GM18909 (cell line): ENCODE data around the gene SETX.
"Not testable (repeated sequence)": the region's sequence is repeated elsewhere in the genome, so short reads cannot be mapped to it uniquely, and the experiment has no call there.

Experiments used
- ATAC-seq: cut with Tn5 transposase; IDR thresholded peaks from one replicate; pipeline ENCODE4 v1.9.1; 2021; ENCODE audit warnings: mild to moderate bottlenecking; ENCODE audit not compliant: unreplicated experiment, poor library complexity

Gene SETX

GRCh38 chr9:132354637-132355355 lies at the start of gene SETX:
SETX (minus strand) TSS chr9:132354986; CDS start chr9:132349428, 5,558 bp downstream.
- peak; percentile 86 for ATAC-seq

DNA sequence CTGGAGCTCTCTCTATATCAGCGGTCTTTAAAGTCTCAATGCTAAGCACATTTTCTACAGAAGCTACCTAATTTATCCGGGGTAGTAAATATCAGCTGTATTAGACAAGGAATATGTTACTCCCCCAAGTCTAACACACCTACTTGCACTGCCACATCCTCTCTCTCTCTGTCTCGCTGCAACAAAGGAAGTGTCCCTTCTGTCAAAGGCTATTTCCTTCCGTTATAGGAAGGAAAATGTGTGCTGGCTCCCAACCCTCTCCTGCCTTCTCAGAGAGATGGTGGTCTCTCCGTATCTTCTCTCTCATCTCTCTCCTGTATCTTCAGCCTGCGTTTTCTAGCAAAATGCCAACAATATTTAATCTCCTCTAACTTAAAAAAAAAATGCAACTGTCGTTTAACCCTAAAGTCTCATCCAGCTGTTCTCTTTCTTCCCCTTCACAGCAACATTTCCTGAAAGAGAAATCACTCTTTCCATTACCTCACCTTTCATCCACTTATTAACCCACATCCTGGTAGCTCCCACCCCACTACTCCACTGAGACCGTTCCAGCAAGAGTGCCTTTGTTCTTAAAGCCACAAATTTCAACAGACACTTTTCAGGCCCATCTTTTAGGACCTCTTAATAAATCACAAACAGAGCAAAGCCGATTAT lies 49.6 kb upstream of the SETX start:
- no peak for ATAC-seq

DNA sequence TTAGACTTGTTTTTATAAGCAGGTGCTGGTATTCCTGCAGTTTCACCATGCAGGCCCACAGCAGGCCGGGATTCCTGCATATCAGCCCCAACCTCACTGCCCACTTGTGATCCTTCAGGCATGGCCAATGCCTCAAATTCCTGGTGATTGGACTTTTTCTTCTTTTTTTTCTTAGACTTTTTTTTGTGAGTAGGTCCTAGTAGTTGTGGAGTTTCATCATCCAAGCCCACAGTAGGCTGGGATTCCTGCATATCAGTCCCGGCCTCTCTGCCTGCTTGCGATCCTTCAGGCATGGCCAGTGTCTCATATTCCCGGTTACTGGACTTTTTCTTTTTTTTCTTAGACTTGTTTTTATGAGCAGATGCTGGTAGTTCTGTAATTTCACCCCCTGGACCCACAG lies 47.0 kb upstream of the SETX start:
- ATAC-seq, result no peak

DNA sequence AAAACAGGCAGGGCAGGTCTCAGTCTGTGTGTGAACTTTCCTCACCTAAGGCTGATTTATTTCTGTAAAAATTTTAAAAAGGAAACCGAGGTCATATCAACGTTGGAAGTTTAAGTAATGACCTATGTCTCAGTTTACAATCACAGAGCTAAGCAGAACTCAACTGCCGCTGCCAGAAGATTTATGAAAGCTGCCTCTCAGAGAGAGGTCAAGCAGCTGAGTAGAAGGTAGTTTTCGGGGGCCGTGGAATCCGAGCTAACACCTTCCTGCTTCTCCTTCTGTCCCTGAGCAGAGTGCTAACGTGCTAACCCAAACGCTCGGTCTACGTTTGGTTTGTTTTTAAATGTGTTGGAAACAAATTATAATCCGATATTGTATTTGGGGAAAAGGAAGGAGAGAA lies 40.8 kb upstream of the SETX start:
- ATAC-seq, result no peak

DNA sequence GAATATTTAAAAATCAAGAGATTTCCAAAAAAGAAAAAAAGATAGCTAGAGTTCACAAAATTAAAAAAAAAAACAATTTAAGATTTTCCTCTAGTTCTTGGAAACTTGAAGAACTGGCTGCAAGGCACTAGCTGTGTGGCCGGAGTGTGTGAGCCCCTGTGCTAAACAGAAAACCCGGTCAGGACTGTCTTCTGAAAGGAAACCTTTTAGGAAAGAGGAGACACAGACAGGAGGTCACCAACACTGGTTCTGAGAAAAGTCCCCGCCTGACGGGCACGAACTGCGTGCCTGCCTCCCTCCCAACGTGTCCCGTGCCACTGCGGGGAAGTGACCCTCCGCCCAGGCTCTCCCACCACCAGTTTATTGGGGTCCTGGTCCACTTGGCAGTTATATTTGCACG lies 36.7 kb upstream of the SETX start:
- ATAC-seq, result no peak

GRCh38 chr9:132390966-132391365 lies 36.2 kb upstream of the SETX start:
- no peak for ATAC-seq

DNA sequence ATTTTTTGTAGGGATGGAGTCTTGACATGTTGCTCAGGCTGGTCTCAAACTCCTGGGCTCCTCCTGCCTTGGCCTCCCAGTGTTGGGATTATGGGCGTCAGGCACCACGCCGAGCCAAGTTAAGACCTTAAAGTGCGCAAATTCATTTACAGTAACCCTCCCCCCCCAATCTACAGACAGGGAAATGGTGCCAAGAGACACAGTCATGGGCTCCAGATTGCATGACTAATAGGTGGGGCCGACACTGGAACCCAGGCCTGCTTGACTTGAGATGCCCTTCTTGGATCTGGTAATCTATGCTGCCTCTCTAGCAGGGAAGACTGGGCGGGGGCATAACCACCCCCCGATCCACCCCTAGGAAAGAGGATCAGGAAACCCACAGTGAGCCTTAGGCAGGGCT lies 32.3 kb upstream of the SETX start:
- no peak for ATAC-seq

DNA sequence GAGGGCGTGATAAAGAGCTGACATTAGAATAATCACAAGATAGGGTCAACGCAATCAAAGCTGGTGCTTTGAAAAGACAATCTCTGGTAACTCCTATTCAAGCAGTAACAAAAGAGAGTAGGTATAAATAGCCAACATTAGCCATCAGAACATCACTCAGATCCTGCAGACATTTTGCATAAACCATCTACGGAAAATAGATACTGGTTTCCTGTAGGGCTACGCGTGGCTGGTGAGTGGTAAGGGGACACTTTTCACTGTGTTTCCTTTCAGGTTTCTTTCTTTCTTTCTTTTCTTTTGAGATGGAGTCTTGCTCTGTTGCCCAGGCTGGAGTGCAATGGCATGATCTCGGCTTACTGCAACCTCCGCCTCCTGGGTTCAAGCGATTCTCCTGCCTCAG lies 29.6 kb upstream of the SETX start:
- peak; percentile 47 for ATAC-seq

GRCh38 chr9:132383462-132383883 lies 28.7 kb upstream of the SETX start:
- peak; percentile 45 for ATAC-seq

DNA sequence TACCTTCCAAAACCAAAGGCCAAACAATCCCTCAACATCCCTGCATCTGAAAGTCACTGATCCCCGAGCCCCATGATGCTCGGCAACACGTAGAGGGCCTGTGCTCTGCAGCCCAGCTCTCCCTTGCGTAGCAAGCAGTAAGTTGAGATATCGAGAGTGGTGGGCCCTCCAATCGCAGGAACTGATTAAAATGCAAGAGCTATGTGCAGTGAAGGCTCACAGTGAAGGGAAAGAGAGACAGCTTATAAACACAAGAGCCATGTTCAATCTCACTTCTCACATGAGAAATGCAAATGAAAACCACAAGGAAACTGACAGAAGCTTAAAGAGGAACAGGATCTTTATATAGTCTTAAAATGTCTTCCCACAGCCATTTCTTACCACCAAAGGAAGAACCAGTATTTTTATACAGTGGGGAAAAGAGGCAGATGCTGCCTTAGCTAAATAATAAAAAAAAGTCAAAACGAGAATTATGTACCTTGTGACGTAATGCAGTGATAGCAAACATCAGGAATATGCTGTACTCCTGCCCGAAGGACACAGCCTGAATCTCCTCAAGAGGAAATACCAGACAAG lies 27.3 kb upstream of the SETX start:
- ATAC-seq, result peak; percentile 66

- not testable (repeated sequence) for ATAC-seq
These were observed 23.6 kb upstream of the SETX start for GRCh38 chr9:132378416-132378815.

- not testable (repeated sequence) for ATAC-seq
These were observed 23.0 kb upstream of the SETX start for GRCh38 chr9:132377769-132378168.

- no peak for ATAC-seq
These were observed 17.6 kb upstream of the SETX start for GRCh38 chr9:132372177-132373095.

DNA sequence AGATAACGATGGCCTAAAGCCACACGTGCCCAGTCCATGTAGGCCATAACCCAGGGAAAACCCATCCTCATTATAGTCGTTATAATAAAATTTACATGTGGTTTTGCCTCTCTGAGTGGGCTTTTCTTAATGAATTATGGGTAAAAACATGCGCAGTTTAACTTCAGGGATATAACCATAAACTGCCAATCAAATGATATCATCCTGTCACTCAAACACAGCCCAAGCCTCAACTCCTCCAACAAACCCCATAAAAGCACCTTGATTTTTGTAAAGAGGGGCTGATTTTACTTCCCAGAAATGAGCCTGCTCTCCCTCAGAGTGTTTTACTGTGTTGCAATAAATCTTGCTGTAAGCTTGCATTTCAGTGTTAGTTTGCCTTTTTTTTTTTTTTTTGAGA lies 15.8 kb upstream of the SETX start:
- no peak for ATAC-seq

DNA sequence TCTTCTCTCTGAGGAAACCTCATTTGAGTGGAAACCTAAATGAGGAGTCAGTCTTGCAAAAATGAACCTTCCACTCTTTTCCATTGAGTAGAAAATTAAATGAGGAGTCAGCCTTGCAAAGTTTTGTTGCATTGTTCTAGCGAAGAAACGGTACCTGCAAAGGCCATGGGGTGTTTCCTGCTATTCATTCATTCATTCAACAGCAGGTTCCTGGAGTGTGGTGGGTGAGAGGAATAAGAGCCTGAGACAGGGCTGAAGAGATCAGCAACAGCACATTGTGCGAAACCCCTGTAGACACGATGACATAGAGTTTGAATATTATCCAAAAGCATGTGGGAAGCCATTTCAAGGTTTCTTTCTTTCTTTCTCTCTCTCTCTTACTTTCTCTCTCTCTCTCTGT lies 14.6 kb upstream of the SETX start:
- ATAC-seq, result no peak

- ATAC-seq, result no peak
These were observed 13.0 kb upstream of the SETX start for GRCh38 chr9:132367613-132368313.

DNA sequence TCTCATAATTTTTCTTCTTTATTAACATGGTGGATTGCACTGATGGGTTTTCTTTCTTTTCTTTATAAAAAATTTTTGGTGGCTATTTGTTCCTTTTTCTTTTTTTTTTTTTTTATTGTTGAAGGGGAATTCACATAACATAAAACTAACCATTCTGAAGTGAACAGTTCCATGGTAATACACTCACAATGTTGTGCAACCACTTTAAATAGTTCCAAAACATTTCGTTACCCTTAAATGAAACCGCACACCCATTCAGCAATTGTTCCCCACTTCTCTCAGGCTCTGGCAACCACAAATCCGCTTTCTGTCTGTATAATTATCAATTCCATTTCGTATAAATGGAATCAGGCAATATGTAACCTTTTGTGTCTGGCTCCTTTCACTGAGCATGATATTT lies 11.7 kb upstream of the SETX start:
- no peak for ATAC-seq

GRCh38 chr9:132365986-132366385 lies 11.2 kb upstream of the SETX start:
- no peak for ATAC-seq

DNA sequence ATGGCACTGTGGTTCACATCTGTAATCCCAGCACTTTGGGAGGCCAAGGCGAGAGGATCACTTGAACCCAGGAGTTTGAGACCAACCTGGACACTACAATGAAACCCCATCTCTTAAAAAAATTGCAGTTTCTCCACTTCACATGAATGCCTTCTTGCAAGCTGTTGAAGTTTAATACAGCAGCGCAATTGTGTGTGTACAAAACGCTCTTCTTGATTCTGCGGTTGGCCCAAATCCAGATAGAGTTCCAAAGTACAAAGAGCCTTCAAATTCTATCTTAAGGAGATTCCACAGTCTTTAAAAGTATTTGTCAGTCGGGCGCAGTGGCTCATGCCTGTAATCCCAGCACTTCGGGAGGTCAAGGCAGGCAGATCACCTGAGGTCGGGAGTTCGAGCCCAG lies 9.3 kb upstream of the SETX start:
- no peak for ATAC-seq

- no peak for ATAC-seq
These were observed 3.0 kb upstream of the SETX start for GRCh38 chr9:132357764-132358163.
